SW480 (cell line): ENCODE measurements around the gene GNG8.

Experiments used
- DNase-seq: peaks from one replicate; pipeline ENCODE4 v3.0.0-alpha.2; 2016; ENCODE audit warnings: low spot score

Gene GNG8

DNA sequence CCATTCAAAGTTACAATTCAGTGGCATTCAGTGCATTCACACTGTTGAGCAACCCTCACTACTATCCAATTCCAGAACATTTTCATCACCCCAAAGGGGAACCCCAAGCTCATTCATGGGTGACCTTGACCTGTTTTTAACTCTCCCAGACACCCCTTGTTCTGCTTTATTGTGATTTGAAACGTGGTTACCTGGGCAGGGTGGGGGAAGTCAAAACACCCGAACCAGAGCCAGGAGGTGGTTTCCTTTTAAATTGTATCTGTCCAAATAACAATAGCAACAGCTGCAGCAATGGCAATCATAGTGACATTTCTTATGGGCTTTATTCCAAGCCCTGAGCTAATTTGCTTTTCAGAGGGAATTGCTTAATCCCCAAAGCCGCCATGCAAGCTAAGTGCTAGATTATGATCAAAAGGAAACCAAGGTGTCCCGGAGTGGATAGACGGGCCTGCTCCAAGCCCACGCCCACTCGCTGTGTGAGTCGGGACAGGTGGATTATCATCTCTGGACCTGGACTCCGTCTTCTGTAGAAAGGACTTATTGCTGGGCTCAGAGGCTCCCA lies 17.3 kb downstream of the GNG8 start:
- DNase-seq = no peak

DNA sequence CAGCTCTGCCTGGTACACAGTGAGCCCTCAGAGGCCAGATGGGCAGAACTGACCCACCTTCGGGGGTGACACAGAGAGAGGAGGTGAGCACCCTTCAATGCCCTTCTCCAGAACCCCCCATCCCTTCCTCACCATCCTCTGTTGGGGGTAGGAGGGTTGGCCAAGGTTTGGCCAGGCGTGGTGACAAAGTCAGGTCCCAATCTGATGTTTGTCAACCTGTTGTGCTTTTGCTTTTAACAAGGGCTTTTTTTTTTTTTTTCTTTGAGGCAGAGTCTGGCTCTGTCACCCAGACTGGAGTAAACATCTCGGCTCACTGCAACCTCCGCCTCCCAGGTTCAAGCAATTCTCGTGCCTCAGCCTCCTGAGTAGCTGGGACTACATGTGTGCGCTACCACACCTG lies 18.4 kb downstream of the GNG8 start:
- no peak for DNase-seq

DNA sequence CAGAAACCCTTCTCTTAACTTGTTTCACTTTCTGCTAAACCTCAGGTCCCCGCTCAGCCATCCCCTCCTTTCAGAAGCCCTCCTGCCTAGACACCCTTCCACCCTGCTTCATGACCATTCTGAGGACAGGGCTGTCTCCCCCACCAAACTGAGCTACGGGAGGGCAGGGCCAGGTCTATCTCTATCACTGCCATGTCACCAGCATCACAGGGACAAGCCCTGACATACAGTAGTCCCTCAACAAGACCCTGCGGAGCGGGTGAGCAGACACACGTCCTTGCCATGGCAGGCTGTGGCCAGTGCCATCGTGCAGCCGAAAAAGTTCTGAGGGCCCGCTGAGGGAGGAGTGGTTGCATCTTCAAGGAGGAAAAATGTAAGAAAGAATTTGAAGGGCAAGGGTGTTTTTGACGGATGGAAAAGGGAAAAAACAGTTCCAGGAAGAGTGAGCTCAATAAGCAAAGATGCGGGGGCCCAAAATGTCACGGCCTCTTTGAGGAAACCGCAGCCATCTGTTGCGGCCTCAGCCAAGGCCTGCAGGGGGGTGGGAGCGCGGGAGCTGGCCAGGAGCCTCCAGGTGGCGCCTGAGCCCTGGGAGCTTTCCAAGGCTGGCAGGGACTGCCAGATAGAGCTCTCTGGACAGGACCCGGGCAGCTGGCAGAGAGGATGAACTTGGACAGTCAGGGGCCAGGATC lies 19.2 kb downstream of the GNG8 start:
- DNase-seq = peak; percentile 70

DNA sequence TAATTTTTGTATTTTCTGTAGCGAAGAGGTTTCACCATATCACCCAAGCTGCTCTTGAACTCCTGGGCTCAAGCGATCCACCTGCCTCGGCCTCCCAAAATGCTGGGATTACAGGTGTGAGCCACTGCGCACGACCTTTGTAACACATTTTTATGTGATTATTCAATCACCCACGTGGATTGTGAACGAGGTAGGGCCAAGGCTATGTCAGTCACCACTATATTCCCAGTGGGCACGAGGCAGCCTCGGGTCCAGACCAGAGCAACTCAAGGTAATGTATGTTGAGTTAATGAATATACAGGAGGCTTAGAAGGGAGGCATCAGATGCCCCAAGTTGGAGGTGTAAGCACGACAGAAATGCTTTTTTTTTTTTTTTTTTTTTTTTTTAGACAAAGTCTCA lies 20.0 kb downstream of the GNG8 start:
- no peak for DNase-seq

DNA sequence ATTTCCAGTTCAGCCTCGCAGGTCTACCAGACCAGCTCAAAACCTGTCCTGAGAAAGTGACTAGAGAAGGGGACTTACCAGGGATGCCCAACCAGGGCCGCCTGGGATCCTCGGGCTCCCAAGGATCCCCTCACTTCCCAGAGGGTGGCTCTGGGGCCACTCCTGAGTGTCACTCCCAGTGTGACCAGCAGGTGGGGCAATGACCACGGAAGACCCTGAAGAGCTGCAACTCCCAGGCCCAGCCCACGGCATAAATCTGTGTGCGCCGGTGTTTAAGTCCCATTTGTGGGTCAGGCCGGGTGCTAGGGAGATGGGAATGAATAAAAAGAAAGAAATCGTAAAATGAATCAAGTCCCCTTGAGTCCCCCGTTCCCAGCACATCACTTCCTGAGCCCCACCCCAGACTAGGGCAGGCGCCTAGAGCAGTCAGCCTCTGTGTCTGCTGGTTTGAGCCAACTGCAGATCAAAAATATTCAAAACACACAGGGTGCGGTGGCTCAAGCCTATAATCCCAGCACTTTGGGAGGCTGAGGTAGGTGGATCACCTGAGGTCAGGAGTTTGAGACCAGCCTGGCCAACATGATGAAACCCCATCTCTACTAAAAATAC lies 21.8 kb downstream of the GNG8 start:
- peak; percentile 80 for DNase-seq

DNA sequence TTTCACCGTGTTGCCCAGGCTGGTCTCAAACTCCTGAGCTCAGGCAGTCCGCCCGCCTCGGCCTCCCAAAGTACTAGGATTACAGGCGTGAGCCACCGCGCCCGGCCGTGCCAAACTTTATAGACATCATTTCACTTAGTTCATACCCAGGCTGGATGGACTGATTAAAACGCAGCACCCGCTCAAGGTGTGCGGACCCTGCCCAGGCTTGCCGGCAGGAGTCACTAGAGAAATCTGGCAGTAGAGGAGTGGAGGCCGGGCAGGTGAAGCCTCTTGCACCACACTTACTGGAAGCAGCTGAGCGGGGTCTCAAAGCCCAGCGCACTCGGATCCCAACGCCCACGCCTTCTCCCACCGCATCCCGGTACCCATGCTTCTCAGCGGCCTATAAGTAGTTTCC lies 22.5 kb downstream of the GNG8 start:
- no peak for DNase-seq

DNA sequence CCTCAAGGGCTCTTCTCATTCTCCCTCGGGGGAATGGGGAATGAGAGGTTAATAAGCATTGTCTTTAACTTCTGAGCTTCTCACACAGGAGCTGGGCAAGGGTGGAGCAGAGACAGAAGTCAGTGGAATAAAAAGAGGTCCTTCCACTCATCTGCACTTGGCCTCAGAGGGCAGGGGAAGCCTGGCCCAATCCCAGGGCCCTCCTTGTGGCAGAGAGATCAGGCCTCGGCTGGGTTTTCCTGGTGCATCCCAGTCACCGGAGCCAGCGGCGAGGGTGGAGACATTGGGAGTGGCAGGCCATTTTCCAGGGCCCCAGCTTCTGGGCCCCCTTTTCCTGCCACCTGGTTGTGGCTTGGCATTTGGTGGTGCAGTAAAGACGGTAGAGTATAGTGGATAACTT lies 24.2 kb downstream of the GNG8 start:
- no peak for DNase-seq

DNA sequence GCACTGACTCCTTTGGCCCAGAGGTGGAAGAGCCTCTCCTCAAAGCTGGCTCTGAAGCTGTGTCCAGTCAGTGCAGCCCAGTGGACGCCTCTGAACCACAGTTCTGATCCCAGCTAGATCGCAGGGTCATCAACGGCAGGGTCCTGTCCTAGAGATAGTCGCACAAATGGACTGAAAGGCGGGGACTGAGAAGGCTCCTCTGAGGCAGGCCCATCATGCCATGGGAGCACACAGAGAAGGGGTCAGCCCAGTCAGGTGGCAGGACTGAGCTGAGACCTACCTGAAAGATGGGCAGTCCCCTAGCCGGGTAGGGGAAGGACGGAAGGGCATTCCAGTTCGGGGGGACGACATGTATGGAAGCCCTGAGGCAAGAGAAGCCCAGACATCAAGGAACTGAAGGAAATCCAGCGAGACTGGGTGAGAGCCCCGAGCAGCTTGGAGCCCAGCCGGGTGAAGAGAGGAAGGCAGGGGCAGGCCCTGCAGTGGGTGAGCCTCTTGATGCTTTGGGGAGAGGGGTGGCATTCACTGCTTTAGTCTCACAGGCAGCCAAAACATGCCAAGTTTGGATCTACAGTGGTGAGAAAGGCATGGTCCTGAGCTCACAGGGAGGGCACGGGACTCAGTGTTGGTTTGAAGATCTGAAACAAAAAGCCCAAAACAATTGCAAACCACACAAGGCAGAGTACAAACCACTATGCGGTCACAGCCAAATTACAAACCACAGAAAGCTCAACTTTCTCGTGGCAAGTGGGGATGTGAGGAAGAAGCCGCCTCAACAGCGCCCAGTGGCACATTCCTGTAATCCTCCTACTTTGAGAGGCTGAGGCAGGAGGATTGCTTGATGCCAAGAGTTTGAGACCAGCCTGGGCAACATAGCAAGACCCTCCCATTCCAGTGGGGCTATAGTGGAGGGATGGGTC lies 24.9 kb downstream of the GNG8 start:
- DNase-seq = peak; percentile 57

DNA sequence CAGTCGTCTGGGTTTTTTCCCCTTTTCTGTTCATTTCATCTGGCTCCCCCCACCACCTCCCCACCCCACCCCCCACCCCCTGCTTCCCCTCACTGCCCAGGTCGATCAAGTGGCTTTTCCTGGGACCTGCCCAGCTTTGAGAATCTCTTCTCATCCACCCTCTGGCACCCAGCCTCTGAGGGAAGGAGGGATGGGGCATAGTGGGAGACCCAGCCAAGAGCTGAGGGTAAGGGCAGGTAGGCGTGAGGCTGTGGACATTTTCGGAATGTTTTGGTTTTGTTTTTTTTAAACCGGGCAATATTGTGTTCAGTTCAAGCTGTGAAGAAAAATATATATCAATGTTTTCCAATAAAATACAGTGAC lies 25.6 kb downstream of the GNG8 start:
- DNase-seq = no peak

DNA sequence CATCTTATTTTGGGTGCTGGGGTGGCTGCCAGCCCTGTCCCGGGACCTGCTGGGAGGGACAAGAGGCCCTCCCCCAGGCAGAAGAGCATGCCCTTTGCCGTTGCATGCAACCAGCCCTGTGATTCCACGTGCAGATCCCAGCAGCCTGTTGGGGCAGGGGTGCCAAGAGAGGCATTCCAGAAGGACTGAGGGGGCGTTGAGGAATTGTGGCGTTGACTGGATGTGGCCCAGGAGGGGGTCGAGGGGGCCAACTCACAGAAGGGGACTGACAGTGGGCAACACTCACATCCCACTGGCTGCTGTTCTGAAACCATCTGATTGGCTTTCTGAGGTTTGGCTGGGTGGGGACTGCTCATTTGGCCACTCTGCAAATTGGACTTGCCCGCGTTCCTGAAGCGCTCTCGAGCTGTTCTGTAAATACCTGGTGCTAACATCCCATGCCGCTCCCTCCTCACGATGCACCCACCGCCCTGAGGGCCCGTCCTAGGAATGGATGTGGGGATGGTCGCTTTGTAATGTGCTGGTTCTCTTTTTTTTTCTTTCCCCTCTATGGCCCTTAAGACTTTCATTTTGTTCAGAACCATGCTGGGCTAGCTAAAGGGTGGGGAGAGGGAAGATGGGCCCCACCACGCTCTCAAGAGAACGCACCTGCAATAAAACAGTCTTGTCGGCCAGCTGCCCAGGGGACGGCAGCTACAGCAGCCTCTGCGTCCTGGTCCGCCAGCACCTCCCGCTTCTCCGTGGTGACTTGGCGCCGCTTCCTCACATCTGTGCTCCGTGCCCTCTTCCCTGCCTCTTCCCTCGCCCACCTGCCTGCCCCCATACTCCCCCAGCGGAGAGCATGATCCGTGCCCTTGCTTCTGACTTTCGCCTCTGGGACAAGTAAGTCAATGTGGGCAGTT lies 26.2 kb downstream of the GNG8 start:
- no peak for DNase-seq

DNA sequence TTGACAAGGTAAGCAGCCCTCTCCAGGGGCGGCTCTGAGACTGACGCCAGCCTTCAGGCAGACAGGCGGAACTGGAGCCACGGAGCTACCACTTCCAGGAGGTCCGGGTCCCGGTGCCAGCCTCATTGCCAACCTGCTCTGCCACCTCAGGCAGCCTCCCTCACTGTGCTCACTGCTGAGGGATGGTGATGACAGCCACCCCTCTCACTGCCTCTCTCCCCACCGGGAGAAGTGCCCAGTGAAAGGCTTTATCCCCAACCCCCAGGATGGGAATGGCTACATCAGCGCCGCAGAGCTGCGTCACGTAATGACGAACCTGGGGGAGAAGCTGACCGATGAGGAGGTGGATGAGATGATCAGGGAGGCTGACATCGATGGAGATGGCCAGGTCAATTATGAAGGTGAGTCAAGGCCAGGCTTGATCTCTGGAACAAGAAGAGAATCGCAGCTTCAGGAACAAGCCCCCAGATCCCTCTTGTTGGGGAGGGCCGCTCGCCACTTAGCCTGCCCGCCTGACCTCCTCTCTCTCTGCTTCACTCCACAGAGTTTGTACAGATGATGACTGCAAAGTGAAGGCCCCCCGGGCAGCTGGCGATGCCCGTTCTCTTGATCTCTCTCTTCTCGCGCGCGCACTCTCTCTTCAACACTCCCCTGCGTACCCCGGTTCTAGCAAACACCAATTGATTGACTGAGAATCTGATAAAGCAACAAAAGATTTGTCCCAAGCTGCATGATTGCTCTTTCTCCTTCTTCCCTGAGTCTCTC lies 27.2 kb downstream of the GNG8 start:
- no peak for DNase-seq

DNA sequence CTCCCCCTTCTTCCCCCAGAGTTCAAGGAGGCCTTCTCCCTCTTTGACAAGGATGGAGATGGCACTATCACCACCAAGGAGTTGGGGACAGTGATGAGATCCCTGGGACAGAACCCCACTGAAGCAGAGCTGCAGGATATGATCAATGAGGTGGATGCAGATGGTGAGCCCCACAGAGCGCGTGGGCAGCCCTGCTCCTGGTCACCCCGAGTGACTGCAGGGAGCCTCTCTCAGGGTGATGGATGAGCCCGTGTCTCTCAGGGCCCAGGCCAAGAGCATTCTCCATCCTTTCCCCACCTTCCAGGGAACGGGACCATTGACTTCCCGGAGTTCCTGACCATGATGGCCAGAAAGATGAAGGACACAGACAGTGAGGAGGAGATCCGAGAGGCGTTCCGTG lies 27.8 kb downstream of the GNG8 start:
- no peak for DNase-seq

DNA sequence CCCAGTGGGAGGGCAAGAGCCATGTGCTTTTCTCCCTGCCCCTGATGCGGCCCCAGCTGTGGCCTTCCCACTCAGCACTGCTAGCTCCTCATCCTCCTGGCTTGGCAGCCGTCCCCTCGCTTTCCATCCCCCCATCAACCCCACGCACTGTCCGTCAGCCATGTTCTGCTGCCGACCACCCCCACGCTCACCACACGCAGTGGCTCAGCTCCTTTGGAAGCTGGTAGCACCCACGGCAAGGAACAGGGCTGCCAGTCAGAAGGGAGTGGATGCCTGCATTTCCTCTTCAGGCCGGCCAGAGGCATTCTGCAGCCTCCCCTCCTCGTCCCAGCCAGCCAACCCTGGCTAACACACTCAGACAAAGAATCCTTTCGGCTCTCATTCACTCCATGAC lies 28.6 kb downstream of the GNG8 start:
- DNase-seq = no peak

DNA sequence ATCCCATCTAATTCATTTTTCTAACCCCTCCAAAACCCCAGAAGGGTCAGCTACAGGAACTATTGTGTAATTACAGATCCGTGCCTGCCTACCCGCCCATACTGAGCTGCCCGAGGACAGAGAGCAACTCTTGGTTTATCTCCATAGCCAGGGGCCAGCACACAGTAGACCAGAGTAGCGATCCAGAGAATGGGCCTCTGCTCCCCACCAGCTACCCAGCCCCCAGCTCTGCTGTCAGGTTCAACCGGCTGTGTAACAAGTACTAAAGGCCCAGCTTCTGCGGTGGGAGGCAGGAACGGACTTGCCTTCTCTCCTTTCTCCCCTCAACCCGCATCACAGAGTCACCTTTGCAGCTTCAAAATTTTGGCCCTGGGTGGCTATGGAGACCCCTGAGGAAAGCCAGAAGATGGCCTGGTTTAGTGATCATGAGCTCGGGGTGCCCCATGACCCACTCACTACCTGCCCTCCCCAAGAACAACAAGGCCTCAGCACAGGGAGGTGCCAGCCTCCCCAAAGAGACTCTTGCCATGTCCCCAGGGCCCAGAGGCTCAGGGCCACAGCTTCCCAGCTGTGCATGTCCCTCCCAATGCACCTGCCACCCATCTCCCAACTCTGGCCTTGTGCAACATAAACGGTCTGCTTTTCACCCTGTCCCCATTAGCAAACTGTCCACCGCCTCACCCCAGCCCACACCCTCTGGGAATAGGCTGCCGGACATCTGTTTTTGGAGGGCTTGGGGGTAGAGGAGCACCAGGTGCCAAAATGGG lies 29.1 kb downstream of the GNG8 start:
- DNase-seq = no peak

DNA sequence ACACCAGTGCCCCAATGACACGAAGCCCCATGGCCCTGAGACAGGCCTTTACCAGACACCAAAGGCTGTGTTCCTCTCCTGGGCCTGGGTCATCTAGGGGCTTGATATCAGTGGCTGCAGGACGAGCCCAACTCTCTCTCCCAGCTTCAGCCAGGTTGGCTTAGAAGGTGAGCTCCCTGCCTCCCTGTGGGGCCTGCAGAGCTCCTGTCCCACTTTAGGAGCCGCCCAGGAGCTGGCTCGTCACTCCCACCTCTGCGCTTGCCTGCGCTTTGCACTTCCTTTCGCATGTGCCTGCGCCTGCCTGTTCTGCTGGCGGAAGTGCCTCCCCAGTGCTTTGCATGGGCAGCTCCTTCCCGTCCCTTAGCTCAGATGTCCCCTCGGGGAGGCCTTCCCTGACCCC lies 30.0 kb downstream of the GNG8 start:
- DNase-seq = no peak

DNA sequence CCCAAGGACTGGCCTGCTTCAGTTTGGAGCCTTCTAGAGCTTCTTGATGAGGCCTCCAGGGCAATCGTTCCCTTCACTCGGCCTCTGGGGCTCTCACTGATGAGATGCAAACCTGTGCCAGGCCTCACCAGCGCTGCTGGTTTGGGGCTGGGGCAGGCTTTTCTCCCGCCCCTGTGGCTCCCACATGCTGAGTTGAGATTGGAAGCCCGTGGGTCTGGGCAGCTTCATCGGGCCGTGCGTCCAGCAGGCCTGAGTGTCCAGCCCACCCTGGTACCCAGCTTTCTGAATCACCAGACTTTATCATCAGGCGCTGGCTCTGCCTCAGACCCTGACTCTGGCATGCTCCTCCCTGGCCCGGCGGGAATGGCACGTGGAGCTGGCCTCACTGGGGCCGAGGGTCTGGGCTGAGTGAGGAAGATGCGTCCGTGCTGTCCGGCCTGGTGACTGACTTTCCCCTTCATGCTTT lies 30.6 kb downstream of the GNG8 start:
- DNase-seq = no peak

DNA sequence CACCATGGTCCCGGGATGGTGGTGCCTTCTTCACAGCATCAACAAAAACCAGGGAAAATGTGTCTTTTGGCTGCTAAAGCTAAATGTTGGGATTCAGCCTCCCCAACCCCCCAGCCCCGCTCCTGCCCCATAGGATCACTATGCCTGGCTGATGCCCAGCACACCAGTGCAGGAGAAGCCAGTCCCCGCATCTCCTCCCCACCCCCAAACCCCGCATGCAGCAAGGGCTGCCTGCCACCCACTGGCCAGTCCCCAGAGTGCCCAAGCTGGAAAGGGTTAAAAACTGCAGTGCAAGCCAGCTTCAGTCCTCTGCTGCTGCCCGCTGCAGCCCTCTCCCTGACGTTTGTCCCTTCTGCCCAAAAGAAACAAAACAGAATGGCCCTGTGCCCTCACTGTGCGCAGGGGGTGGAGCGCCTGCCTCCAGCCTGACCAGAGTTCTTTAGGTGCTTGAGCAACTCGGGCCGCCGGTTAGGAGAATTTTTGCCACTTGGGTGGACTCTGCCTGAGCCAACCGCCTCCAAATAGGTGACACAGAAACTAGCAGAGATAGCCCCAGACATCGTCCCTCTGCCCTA lies 31.1 kb downstream of the GNG8 start:
- no peak for DNase-seq

DNA sequence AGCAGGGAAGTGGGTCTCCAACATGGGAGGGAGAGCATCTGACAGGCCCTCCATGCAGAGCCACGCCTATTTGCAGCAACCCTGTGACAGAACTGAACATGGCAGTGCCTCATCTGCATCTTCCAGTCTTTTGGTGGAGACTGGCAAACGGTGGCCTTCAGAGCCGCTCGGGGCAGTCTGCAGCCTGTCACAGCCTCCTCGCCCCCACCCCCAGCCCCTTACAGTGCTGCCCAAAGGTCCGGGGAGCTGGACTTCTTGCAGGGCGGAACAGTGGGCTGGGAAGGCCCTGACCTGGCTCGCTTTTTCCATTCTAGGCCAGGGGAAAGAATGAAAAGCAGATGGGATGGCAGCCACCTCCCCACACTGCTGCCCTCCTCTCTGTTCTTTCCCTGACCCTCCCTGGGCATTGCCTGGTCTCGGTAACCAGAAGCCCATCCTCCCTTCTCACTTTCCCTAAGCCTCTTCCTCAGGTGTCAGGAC lies 32.2 kb downstream of the GNG8 start:
- DNase-seq = no peak

DNA sequence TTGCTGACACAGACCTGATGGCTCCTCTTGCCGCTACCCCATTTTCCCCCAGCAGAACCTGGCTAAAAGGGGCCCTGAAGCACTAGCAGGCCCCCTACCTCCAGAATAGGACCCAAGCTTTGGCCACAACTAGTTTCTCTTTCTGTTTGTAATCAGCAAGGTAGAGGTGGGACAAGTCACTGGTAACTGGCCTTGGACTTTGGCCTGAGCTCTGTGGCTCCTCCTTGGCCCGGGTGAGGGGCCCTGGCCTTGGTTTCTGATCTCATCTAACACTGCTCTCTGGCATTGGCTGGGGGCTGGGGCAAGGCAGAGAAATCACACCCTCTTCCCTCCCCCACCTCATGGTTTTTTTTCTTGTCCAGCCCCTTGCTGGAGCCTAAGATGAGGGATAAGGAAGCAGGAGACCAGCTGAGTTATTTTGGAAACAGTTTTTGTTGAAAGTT lies 32.8 kb downstream of the GNG8 start:
- DNase-seq = peak; percentile 50
